Activated CD4-positive, alpha-beta T cell treated with anti-CD3 and anti-CD28 coated beads for 36 hours (primary cell): ENCODE results near the gene NEU4. TPM values are rescaled to one million over a fixed set of nuclear protein-coding genes. Genes with fewer than 3 reads are reported as not detected.

Source experiments
- ATAC-seq: fragments of 200-7000 bp; cut with Tn5 transposase; one replicate; pipeline ENCODE4 v1.10.0; 2021; ENCODE audit warnings: mild to moderate bottlenecking, moderate library complexity
- CTCF ChIA-PET: fragments of 350-600 bp; sonication (Branson Sonifier 250); formaldehyde crosslinking; loops from one replicate; lab custom pipeline; 2021; ENCODE audit warnings: antibody characterized with exemption; lab: Charles Lee
- POLR2A ChIA-PET: fragments of 350-600 bp; sonication (Branson Sonifier 250); formaldehyde crosslinking; loops from one replicate; lab custom pipeline; 2021; ENCODE audit warnings: antibody characterized with exemption, inconsistent platforms; lab: Charles Lee
- DNase-seq: peaks from one replicate; pipeline ENCODE4 v3.0.0-alpha.2; 2020
- H3K27ac Mint-ChIP-seq: one replicate; pipeline ENCODE4 v1.8.0; 2021; ENCODE audit warnings: mixed read lengths
- H3K27me3 Mint-ChIP-seq: one replicate; pipeline ENCODE4 v1.8.0; 2021; ENCODE audit warnings: mixed read lengths
- H3K36me3 Mint-ChIP-seq: one replicate; pipeline ENCODE4 v1.8.0; 2021; ENCODE audit warnings: low read depth, mixed read lengths
- H3K4me1 Mint-ChIP-seq: one replicate; pipeline ENCODE4 v1.8.0; 2021; ENCODE audit warnings: mixed read lengths
- H3K4me3 Mint-ChIP-seq: one replicate; pipeline ENCODE4 v1.8.0; 2021; ENCODE audit warnings: mild to moderate bottlenecking, moderate library complexity, mixed read lengths
- H3K9me3 Mint-ChIP-seq: one replicate; pipeline ENCODE4 v1.8.0; 2021; ENCODE audit warnings: low read depth, mixed read lengths
- intact Hi-C, 2 experiments: fragments of 100-400 bp; cut with DNase I in 1 of 2; cut with micrococcal nuclease in 1 of 2; formaldehyde crosslinking; loops; one replicate each; pipeline versions ENCODE4 v1.14.2 to v1.15.1; 2022 to 2024; cut with DNase I, micrococcal nuclease
- total RNA-seq, 2 experiments: library from RNA; stranded (reverse); gene quantifications; one replicate each; pipeline ENCODE4 v1.2.3, GENCODE V29; 2021

NEU4 gene
- total RNA-seq, 2 experiments from 2014 or later, result 0.76 to 0.89 TPM

DNA sequence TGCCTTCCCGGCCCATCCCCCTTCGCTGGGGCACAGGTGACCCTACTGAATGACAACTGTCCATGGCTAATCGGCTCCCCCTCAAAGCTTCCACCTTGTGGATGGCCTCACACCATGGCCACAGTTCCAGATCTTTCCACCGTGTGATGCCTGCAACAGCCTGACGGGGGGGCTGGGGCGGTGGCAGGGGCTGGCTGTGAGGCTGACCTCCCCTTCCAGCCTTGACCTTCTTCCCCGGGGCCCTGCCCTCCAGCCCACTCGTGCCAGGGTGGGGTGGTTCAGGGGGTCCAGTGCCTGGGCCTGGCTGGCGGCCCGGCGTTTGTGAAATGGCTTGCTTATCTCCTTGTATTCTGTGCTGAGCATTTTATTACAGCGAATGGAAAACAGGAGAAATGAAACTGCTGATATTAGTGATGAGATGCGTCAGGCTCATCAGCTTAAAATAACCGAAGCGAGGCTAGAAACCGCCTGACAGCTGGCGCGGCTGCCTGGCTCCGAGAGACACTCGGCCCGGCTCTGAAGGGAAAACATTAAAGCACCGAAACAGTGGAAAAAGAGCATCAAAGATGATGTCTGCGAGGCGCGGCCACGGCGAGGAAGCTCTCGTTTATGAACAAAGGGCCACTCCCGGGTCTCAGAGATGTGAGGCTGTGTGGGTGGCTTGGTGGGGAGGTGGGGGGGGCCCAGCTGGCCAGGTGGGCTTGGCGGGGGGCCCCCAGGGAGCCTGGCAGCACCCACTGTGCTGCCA is 50.6 kb downstream of the NEU4 start:
- CTCF ChIA-PET, result interaction anchor here (0.8 to 1.9 kb wide), 7 partner anchors 9 to 126 kb away, joined by 3 to 14 read pairs (median 4); partner anchors contain the start of gene D2HGDH
- Mint-ChIP-seq H3K27ac (peak overlapping the region; percentile 95), H3K9me3 (peaks cover 6% of the 10 kb centered on the region), H3K4me1 (peaks cover 63% of the 10 kb centered on the region), H3K4me3 (peak overlapping the region; percentile 85), H3K27me3 (peaks cover 11% of the 10 kb centered on the region), H3K36me3 (peaks cover 21% of the 10 kb centered on the region)
- intact Hi-C loops, result loop anchor here (1.0 to 5.0 kb wide), 9 partner anchors 9 to 239 kb away; partner anchors contain the start of genes DTYMK (in 2 of the 2) and D2HGDH (in 1 of the 2)
- peak; percentile 88 for DNase-seq
- ATAC-seq, result peak; percentile 47
- POLR2A ChIA-PET, result interaction anchor here (0.9 to 1.5 kb wide), 3 partner anchors 8 to 173 kb away, joined by 3 to 6 read pairs (median 5); partner anchors contain the start of gene DTYMK

DNA sequence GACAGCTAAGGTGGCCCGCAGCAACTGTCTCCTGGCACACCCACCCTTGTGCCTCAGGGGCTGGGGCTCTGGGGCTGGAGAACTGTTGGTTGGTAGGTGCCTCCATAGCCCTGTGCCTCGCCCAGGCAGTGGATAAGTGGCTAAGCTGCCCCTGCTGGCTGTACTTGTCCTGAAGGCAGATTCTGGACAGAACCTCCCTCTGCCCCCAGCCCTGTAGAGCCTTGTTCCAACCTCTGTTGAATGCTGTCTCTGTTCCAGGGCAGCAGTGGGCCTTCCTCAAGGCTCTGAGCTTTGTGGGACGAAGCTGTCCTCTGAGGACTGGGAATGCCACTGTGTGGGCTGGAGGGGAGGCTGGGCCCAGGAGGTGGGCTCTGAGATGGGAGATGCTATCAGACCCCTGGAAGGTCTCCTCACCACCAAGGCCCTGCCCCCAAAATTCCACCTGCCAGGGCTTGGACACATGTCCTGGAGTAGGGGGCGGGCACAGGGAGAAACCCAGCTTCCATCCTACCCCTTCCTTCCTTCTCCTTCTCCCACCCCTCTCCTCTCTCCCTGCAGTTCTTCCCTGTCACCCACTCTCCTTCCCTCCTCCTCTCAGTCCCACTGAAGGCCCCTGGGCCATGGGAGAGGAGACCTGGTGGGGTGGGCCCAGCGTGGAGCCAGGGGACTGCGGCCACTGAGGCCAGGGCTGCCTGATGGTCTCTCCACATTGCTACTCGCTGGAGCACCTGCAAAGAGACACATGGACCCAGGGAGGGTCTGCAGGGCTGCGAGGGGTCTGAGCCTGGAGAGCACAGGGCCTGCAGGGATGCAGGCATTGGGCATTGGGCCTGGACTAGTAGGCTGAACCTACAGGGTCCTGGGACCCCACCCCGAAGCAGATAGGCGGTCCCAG is 51.4 kb downstream of the NEU4 start:
- Mint-ChIP-seq H3K27ac (peak overlapping the region; percentile 95), H3K36me3 (peaks cover 21% of the 10 kb centered on the region), H3K4me1 (peaks cover 71% of the 10 kb centered on the region), H3K4me3 (peak overlapping the region; percentile 85), H3K9me3 (peaks cover 12% of the 10 kb centered on the region), H3K27me3 (peaks cover 19% of the 10 kb centered on the region)
- DNase-seq (no peak), ATAC-seq (peak; percentile 17)
- intact Hi-C loops, result loop anchor here (1.0 to 5.0 kb wide), 3 partner anchors 123 to 240 kb away; partner anchors contain the start of gene DTYMK (in 2 of the 2)
- ChIA-PET POLR2A (interaction anchor here (1.0 to 1.5 kb wide), 2 partner anchors 8 to 174 kb away, joined by 5 to 6 read pairs; partner anchors contain the start of gene DTYMK), CTCF (interaction anchor here (0.6 to 1.9 kb wide), 8 partner anchors 8 to 126 kb away, joined by 3 to 14 read pairs (median 4); partner anchors contain the start of gene D2HGDH)

DNA sequence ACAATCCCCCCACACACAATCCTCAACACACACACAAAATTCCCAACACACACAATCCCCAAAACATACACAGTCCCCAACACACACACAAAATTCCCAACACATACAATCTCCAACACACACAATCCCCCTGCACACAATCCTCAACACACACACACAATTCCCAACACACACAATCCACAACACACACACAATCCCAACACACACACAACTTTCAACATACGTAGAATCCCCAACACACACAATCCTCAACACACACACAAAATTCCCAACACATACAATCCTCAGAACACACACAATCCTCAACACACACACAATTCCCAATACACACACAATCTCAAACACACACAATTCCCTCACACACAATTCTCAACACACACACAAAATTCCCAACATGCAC is 52.3 kb downstream of the NEU4 start:
- peaks cover 24% of the 10 kb centered on the region for H3K27me3 Mint-ChIP-seq
- no peak overlapping the region for H3K4me3 Mint-ChIP-seq
- ATAC-seq (no peak), DNase-seq (no peak)
- peaks cover 12% of the 10 kb centered on the region for H3K9me3 Mint-ChIP-seq
- peaks cover 21% of the 10 kb centered on the region for H3K36me3 Mint-ChIP-seq
- intact Hi-C loops, result loop anchor here (5.0 kb wide), 2 partner anchors 124 to 174 kb away; partner anchors contain the start of gene DTYMK (in 2 of the 2)
- peak overlapping the region; percentile 95 for H3K27ac Mint-ChIP-seq
- ChIA-PET CTCF (interaction anchor here (1.9 kb wide), 1 partner anchor 127 kb away, joined by 4 read pairs; the partner anchor contains the start of gene D2HGDH), POLR2A (no interaction called here)
- H3K4me1 Mint-ChIP-seq, result peaks cover 73% of the 10 kb centered on the region

DNA sequence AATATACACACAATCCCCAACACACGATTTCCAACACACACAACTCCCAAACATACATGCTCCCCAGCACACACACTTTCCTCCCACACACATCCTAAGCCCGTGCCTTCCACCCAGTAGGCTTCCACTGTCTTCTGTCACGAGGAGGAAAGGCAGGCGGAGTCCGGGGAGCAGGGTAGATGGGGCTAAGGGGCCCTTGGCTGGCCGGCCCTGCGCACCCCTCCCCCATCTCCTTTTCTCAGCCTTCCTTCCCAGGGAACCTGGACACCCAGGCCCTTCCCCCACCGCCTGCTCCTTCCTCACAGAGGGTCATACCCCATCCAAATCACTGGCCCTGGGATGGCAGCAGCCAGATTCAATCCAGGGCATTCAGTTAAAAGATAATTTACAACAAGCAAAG is 53.1 kb downstream of the NEU4 start:
- peaks cover 24% of the 10 kb centered on the region for H3K27me3 Mint-ChIP-seq
- peak overlapping the region; percentile 95 for H3K27ac Mint-ChIP-seq
- intact Hi-C loops, result loop anchor here (2.0 to 5.0 kb wide), 4 partner anchors 73 to 175 kb away; partner anchors contain the start of gene DTYMK (in 2 of the 2)
- ATAC-seq (no peak), DNase-seq (no peak)
- POLR2A ChIA-PET, result no interaction called here
- H3K9me3 Mint-ChIP-seq, result peaks cover 12% of the 10 kb centered on the region
- H3K4me3 Mint-ChIP-seq, result no peak overlapping the region
- peaks cover 70% of the 10 kb centered on the region for H3K4me1 Mint-ChIP-seq
- peaks cover 15% of the 10 kb centered on the region for H3K36me3 Mint-ChIP-seq
- CTCF ChIA-PET, result no interaction called here

- CTCF ChIA-PET, result no interaction called here
- H3K4me3 Mint-ChIP-seq, result peak overlapping the region; percentile 32
- intact Hi-C loops, result loop anchor here (1.0 to 5.0 kb wide), 6 partner anchors 19 to 507 kb away; partner anchors contain the start of genes DTYMK (in 2 of the 2) and FARP2 (in 1 of the 2)
- no peak for ATAC-seq
- peaks cover 12% of the 10 kb centered on the region for H3K9me3 Mint-ChIP-seq
- peaks cover 24% of the 10 kb centered on the region for H3K27me3 Mint-ChIP-seq
- no peak for DNase-seq
- H3K27ac Mint-ChIP-seq, result peak overlapping the region; percentile 89
- H3K4me1 Mint-ChIP-seq, result peaks cover 78% of the 10 kb centered on the region
- peaks cover 14% of the 10 kb centered on the region for H3K36me3 Mint-ChIP-seq
- POLR2A ChIA-PET, result interaction anchor here (0.6 kb wide), 1 partner anchor 18 kb away, joined by 13 read pairs; no protein-coding TSS in a partner anchor
Measured at GRCh38 chr2:241862775-241863535, 54.0 kb downstream of the NEU4 start.

GRCh38 chr2:241863536-241863954 is 54.6 kb downstream of the NEU4 start:
- Mint-ChIP-seq H3K9me3 (peaks cover 12% of the 10 kb centered on the region), H3K4me1 (peaks cover 84% of the 10 kb centered on the region), H3K27me3 (peaks cover 24% of the 10 kb centered on the region), H3K36me3 (peaks cover 10% of the 10 kb centered on the region), H3K27ac (peak overlapping the region; percentile 89), H3K4me3 (peak overlapping the region; percentile 32)
- POLR2A ChIA-PET, result no interaction called here
- ATAC-seq (peak; percentile 47), DNase-seq (peak; percentile 87)
- intact Hi-C loops, result loop anchor here (1.0 to 5.0 kb wide), 6 partner anchors 19 to 507 kb away; partner anchors contain the start of genes DTYMK (in 2 of the 2) and FARP2 (in 1 of the 2)
- CTCF ChIA-PET, result no interaction called here

- peaks cover 12% of the 10 kb centered on the region for H3K9me3 Mint-ChIP-seq
- intact Hi-C loops, result loop anchor here (5.0 kb wide), 2 partner anchors 127 to 177 kb away; partner anchors contain the start of gene DTYMK (in 2 of the 2)
- no peak for ATAC-seq
- H3K27me3 Mint-ChIP-seq, result peaks cover 24% of the 10 kb centered on the region
- H3K36me3 Mint-ChIP-seq, result peaks cover 10% of the 10 kb centered on the region
- H3K27ac Mint-ChIP-seq, result peak overlapping the region; percentile 89
- CTCF ChIA-PET, result no interaction called here
- POLR2A ChIA-PET, result no interaction called here
- H3K4me1 Mint-ChIP-seq, result peaks cover 91% of the 10 kb centered on the region
- no peak for DNase-seq
- peak overlapping the region; percentile 30 for H3K4me3 Mint-ChIP-seq
Measured at GRCh38 chr2:241864168-241864849, 55.3 kb downstream of the NEU4 start.

DNA sequence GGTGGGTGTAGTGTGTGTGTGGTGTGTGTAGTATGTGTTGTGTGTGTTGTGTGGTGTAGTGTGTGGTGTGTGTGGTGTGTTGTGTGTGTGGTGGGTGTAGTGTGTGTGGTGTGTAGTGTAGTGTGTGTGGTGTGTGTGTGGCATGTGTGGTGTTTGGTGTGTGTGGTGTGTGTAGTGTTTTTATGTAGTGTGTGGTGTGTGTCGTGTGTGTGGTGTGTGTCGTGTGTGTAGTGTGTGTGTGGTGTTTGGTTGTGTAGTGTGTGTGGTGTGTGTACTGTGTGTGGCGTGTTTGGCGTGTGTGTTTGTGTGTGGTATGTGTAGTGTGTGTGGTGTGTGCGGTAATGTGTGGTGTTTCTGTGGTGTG is 55.8 kb downstream of the NEU4 start:
- CTCF ChIA-PET, result no interaction called here
- ATAC-seq (no peak), DNase-seq (no peak)
- POLR2A ChIA-PET, result no interaction called here
- peaks cover 24% of the 10 kb centered on the region for H3K27me3 Mint-ChIP-seq
- H3K4me3 Mint-ChIP-seq, result no peak overlapping the region
- intact Hi-C loops, result loop anchor here (5.0 kb wide), 2 partner anchors 128 to 178 kb away; partner anchors contain the start of gene DTYMK (in 2 of the 2)
- H3K4me1 Mint-ChIP-seq, result peaks cover 89% of the 10 kb centered on the region
- peaks cover 12% of the 10 kb centered on the region for H3K9me3 Mint-ChIP-seq
- peaks cover 10% of the 10 kb centered on the region for H3K36me3 Mint-ChIP-seq
- H3K27ac Mint-ChIP-seq, result peak overlapping the region; percentile 43

DNA sequence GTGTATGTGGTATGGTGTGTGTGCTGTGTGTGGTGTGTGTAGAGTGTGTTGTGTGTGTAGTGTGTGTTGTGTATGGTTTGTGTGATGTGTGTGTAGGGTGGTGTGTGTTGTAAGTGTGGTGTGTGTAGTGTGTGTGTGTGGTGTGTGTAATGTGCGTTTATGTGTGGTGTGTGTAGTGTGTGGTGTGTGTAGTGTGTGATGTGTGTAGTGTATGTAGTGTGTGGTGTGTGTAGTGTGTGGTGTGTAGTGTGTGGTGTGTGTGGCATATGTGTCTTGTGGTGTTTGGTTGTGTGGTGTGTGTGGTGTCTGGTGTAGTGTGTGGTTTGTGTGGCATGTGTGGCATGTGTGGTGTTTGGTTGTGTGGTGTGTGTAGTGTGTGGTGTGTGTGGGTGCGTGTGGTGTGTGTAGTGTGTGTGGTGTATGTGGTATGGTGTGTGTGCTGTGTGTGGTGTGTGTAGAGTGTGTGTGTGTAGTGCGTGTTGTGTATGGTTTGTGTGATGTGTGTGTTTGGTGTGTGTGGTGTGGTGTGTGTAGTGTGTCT is 56.5 kb downstream of the NEU4 start:
- ATAC-seq (no peak), DNase-seq (no peak)
- H3K4me3 Mint-ChIP-seq, result no peak overlapping the region
- ChIA-PET CTCF (no interaction called here), POLR2A (no interaction called here)
- H3K27me3 Mint-ChIP-seq, result peaks cover 24% of the 10 kb centered on the region
- peaks cover 83% of the 10 kb centered on the region for H3K4me1 Mint-ChIP-seq
- H3K36me3 Mint-ChIP-seq, result peaks cover 10% of the 10 kb centered on the region
- intact Hi-C loops, result no loop called here
- peaks cover 12% of the 10 kb centered on the region for H3K9me3 Mint-ChIP-seq
- H3K27ac Mint-ChIP-seq, result no peak overlapping the region
